BJ (cell line): ENCODE measurements around the gene DGLUCY. TPM values are rescaled to one million over a fixed set of nuclear protein-coding genes. Genes with fewer than 3 reads are reported as not detected.
A peak's percentile ranks its signal among the peaks of the same experiment; 100 is the strongest.

Experiments
- CTCF ChIA-PET: fragments of 350-600 bp; formaldehyde crosslinking; extraction: SDS; loops from one replicate; lab custom pipeline; 2021; ENCODE audit warnings: antibody characterized with exemption, inconsistent platforms; lab: Yijun Ruan, JAX
- POLR2A ChIA-PET: fragments of 300-600 bp; sonication (Branson Sonifier 250); formaldehyde crosslinking; extraction: SDS; loops from one replicate; lab custom pipeline; 2021; ENCODE audit warnings: antibody characterized with exemption; lab: Charles Lee
- DNase-seq: peaks from one replicate; pipeline ENCODE4 v3.0.0-alpha.2; 2011; ENCODE audit warnings: low read depth
- H3K27me3 ChIP-seq: 2 replicates; pipeline ENCODE4 v1.6.0; 2011; ENCODE audit warnings: low read length; ENCODE audit not compliant: control insufficient read depth, insufficient read depth
- H3K36me3 ChIP-seq: 2 replicates; pipeline ENCODE4 v1.5.1; 2011; ENCODE audit warnings: low read length; ENCODE audit not compliant: control insufficient read depth, insufficient read depth
- H3K4me3 ChIP-seq: 2 replicates; pipeline ENCODE4 v1.5.1; 2011; ENCODE audit warnings: low read depth, mild to moderate bottlenecking, control low read depth, low read length
- polyA minus RNA-seq: library from RNA; depleted of rRNA, polyadenylated mRNA; stranded (reverse); fragments of >200 nt; gene quantifications from 2 replicates; pipeline ENCODE4 v1.2.3, GENCODE V29; 2011; rRNA and poly(A)+ RNA removed
- polyA plus RNA-seq: library from polyadenylated mRNA; depleted of rRNA; stranded (reverse); fragments of >200 nt; gene quantifications from 2 replicates; pipeline ENCODE4 v1.2.3, GENCODE V29; 2011; rRNA removed
- TF ChIP-seq, protein P1 (sequence below): IDR thresholded peaks from 2 replicates; pipeline ENCODE4 v1.5.1; 2011; ENCODE audit warnings: low read depth, mild to moderate bottlenecking, control low read depth, inconsistent platforms, low read length, moderate library complexity; ENCODE audit not compliant: insufficient read depth

Gene DGLUCY
- polyA plus RNA-seq (14.3 and 18.9 TPM in 2 replicates), polyA minus RNA-seq (16.5 and 18.8 TPM in 2 replicates)

- CTCF ChIA-PET = interaction anchor here (2.3 kb wide), 1 partner anchor 59 kb away, joined by 7 read pairs; no protein-coding TSS in a partner anchor
- Histone ChIP-seq H3K36me3 (no peaks in the 10 kb centered on the region), H3K4me3 (peak within 1 kb of the TSS; percentile 53), H3K27me3 (no peaks in the 10 kb centered on the region)
- TF ChIP-seq, protein P1, sequence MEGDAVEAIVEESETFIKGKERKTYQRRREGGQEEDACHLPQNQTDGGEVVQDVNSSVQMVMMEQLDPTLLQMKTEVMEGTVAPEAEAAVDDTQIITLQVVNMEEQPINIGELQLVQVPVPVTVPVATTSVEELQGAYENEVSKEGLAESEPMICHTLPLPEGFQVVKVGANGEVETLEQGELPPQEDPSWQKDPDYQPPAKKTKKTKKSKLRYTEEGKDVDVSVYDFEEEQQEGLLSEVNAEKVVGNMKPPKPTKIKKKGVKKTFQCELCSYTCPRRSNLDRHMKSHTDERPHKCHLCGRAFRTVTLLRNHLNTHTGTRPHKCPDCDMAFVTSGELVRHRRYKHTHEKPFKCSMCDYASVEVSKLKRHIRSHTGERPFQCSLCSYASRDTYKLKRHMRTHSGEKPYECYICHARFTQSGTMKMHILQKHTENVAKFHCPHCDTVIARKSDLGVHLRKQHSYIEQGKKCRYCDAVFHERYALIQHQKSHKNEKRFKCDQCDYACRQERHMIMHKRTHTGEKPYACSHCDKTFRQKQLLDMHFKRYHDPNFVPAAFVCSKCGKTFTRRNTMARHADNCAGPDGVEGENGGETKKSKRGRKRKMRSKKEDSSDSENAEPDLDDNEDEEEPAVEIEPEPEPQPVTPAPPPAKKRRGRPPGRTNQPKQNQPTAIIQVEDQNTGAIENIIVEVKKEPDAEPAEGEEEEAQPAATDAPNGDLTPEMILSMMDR = no peak
- POLR2A ChIA-PET = no interaction called here
- DNase-seq = peak; percentile 8
Observed at GRCh38 chr14:91113829-91114078, at the start of gene DGLUCY. Gene DGLUCY, plus strand, starts transcription at chr14:91114073. Its CDS starts 46,222 bp downstream, at chr14:91160295.

DNA sequence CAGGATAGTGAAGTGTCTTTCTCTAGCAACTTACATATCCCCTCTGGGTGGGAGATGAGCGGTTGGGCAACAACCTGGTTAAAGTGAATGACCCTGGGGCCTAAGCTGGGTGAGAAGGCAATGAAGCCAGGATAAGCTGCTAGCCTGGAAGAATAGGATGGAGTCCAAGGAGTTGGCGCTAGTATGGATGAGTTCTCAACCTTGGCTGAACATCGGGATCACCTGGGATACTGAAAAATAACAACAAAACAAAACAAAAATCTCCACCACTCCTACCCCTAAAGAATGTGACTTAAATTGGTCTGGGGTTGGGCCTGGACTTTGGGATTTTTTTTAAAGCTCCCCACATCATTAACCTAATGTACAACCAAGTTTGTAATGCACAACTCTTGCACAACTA lies 48.6 kb upstream of the DGLUCY start:
- TF ChIP-seq, protein P1 = no peak
- Histone ChIP-seq H3K4me3 (no peak overlapping the region), H3K27me3 (no peaks in the 10 kb centered on the region), H3K36me3 (no peaks in the 10 kb centered on the region)
- CTCF ChIA-PET = no interaction called here
- no peak for DNase-seq
- POLR2A ChIA-PET = no interaction called here

- CTCF ChIA-PET = no interaction called here
- no peaks in the 10 kb centered on the region for H3K27me3 ChIP-seq
- H3K4me3 ChIP-seq = no peak overlapping the region
- TF ChIP-seq, protein P1 = no peak
- H3K36me3 ChIP-seq = no peaks in the 10 kb centered on the region
- POLR2A ChIA-PET = no interaction called here
- no peak for DNase-seq
Observed at GRCh38 chr14:91067186-91067585, 46.7 kb upstream of the DGLUCY start.

DNA sequence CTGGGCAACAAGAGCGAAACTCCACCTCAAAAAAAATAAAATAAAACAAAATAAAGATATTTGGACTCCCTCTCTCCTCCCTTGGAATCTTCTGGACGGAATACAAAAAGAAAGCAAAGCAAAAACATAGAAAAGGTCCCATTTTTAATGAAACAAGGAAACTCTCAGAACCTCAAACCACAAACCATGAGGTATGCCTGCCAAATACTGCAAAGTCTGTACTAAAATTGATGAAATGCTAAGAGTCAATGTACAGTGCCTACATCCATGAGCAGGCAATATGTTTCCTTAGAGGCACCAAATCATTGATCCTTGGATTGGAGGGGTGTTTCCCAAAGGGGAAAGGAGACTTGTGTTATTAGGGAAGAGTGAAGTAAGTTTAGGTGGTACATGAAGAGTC lies 45.2 kb upstream of the DGLUCY start:
- DNase-seq = no peak
- TF ChIP-seq, protein P1 = no peak
- Histone ChIP-seq H3K36me3 (no peaks in the 10 kb centered on the region), H3K4me3 (no peak overlapping the region), H3K27me3 (no peaks in the 10 kb centered on the region)
- ChIA-PET CTCF (no interaction called here), POLR2A (no interaction called here)

DNA sequence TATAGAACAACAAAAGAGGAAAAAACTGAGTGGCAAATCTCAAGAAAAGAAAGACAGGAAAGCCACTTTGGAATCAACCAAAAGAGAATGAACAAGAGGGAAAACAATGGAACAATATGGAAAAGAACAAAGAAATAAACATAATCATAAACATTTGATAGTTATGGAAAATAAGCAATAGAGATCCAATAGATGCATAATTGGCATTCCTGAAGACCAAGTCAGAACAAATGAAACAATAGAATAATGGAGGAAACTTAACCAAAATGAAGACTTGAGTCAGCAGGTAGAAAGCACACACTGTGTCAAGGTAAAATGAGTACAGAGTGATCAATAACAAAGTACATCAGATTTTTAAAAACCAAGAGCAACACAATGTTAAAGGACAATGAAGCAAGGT lies 43.3 kb upstream of the DGLUCY start:
- POLR2A ChIA-PET = no interaction called here
- CTCF ChIA-PET = interaction anchor here (1.9 kb wide), 1 partner anchor 12 kb away, joined by 5 read pairs; no protein-coding TSS in a partner anchor
- H3K4me3 ChIP-seq = no peak overlapping the region
- DNase-seq = no peak
- H3K36me3 ChIP-seq = no peaks in the 10 kb centered on the region
- TF ChIP-seq, protein P1 = no peak
- no peaks in the 10 kb centered on the region for H3K27me3 ChIP-seq
